GM12892 (cell line): ENCODE results near the gene CMTM2.

Experiments used
- POLR2A ChIP-seq: IDR thresholded peaks from 2 replicates; pipeline ENCODE4 v1.6.1; 2011; ENCODE audit warnings: low read depth, low read length, control low read depth
- POLR2AphosphoS5 ChIP-seq: IDR thresholded peaks from 2 replicates; pipeline ENCODE4 v1.6.1; 2011; ENCODE audit warnings: low read depth, low read length, control low read depth

DNA sequence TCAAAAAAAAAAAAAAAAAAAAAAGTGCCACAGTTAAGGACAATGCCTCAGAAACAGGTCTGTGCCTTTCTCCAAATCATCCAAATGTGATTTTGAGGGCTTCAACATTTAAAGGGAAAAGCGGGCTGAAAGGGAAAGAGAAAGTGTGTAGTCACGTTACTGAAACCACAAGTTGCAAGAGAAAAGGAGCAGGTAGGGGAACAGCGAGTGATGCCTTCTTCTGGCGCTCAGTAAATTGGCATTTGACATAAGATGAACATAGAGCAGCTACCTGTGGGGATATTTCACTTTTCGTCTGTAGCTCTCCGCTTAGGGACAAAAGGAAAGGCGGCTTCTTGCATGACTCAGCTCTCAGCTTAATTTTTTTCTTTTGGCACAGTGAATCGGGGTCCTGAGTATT is 11.1 kb downstream of the CMTM2 start:
- TF ChIP-seq POLR2AphosphoS5 = no peak
- no peak for TF ChIP-seq POLR2A
